Measurements from ENCODE around the gene THRSP. TPM values are rescaled to one million over a fixed set of nuclear protein-coding genes. Genes with fewer than 3 reads are reported as not detected.

THRSP gene
- total RNA-seq, 1 experiment from 2014 or later, result not detected

GRCh38 chr11:78039391-78039918 lies 24.2 kb upstream of the THRSP start:
- Histone ChIP-seq H3K9me2 (ENCODE audit: insufficient read depth) (no peaks in the 10 kb centered on the region), H3K9me3 (ENCODE audit: control insufficient read depth in 1 of 2, insufficient read depth in 1 of 2, low read depth in 1 of 2, low read length in 2 of 2) (no peaks in the 10 kb centered on the region), H3K4me2 (ENCODE audit: low read length) (peak overlapping the region; percentile 78), H3K79me2 (ENCODE audit: insufficient read depth, low read length) (no peaks in the 10 kb centered on the region), H3K9ac (ENCODE audit: low read length) (peak overlapping the region; percentile 54), H4K20me1 (ENCODE audit: insufficient read depth) (no peaks in the 10 kb centered on the region), H3K27me3 (ENCODE audit: insufficient read depth, low read length) (no peaks in the 10 kb centered on the region), H3K4me1 (ENCODE audit: control insufficient read depth in 1 of 2, insufficient read depth in 2 of 2, low read length in 2 of 2) (peaks cover 33 to 51% of the 10 kb centered on the region in 2 experiments), H2AFZ (ENCODE audit: low read depth, low read length, poor library complexity, severe bottlenecking) (peak overlapping the region; percentile 86), H3K36me3 (ENCODE audit: control insufficient read depth in 1 of 2, insufficient read depth in 2 of 2, low read length in 2 of 2) (no peaks in the 10 kb centered on the region), H3K4me3 (replicated peaks in 1 of 2; ENCODE audit: low read depth in 1 of 2, low read length in 2 of 2) (peak overlapping the region in 1 of 2 experiments; percentile 48; a peak in 2 of 4 replicates), H3K27ac (ENCODE audit: low read depth, low read length) (peak overlapping the region; percentile 85)
- ChIA-PET CTCF (no interaction called here), RAD21 (ENCODE audit: low non-redundant PET in 1 of 2, low total read pairs in 2 of 2, uncharacterized antibody in 2 of 2, unreplicated experiment in 2 of 2) (no interaction called here), POLR2A (interaction anchor here (0.6 to 2.6 kb wide), 3 partner anchors 9 to 1148 kb away, joined by 3 to 14 read pairs (median 13); partner anchors contain the start of gene INTS4)
- no TSS peak for BruUV-seq (replicated peaks)
- ATAC-seq, result no peak
- intact Hi-C loops (cut with micrococcal nuclease), result no loop called here
- TF ChIP-seq POLR2A (IDR thresholded peaks at IDR 0.05; ENCODE audit: borderline replicate concordance, extremely low read depth, insufficient read depth, insufficient read length), result no peak
- TF ChIP-seq TCF7L2 (IDR thresholded peaks at IDR 0.05; ENCODE audit: borderline replicate concordance, extremely low read depth, insufficient read depth, insufficient read length), result no peak
- TF ChIP-seq ZFX (IDR thresholded peaks at IDR 0.05), result no peak
- no peak for TF ChIP-seq EZH2phosphoT487 (IDR thresholded peaks at IDR 0.05; ENCODE audit: borderline replicate concordance)
- TF ChIP-seq EZH2 (IDR thresholded peaks at IDR 0.05), result no peak
- TF ChIP-seq POLR2AphosphoS5 (IDR thresholded peaks at IDR 0.05; ENCODE audit: low read depth, low read length), result no peak
- no peak for TF ChIP-seq SIN3A (IDR thresholded peaks at IDR 0.05; ENCODE audit: low read depth)
- TF ChIP-seq FOSL1 (IDR thresholded peaks at IDR 0.05; ENCODE audit: low read depth), result no peak
- no peak for TF ChIP-seq EGR1 (IDR thresholded peaks at IDR 0.05; ENCODE audit: low read depth)
- no peak for TF ChIP-seq ZNF274 (IDR thresholded peaks at IDR 0.05; ENCODE audit: low read depth, low read length)
- TF ChIP-seq, protein P1, sequence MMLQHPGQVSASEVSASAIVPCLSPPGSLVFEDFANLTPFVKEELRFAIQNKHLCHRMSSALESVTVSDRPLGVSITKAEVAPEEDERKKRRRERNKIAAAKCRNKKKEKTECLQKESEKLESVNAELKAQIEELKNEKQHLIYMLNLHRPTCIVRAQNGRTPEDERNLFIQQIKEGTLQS (IDR thresholded peaks at IDR 0.05), result no peak
- no peak for TF ChIP-seq RAD21 (IDR thresholded peaks at IDR 0.05; ENCODE audit: low read depth)
- TF ChIP-seq CTCF (IDR thresholded peaks at IDR 0.05 in 2 of 3, conservative IDR thresholded peaks at IDR 0.05 in 1 of 3; ENCODE audit: borderline replicate concordance in 1 of 3, insufficient read depth in 1 of 3, low read depth in 2 of 3, low read length in 2 of 3), result no peak
- TF ChIP-seq SP1 (IDR thresholded peaks at IDR 0.05; ENCODE audit: low read depth), result no peak
- no peak for TF ChIP-seq JUND (IDR thresholded peaks at IDR 0.05)
- TF ChIP-seq MAX (IDR thresholded peaks at IDR 0.05), result no peak
- TF ChIP-seq CBX3 (IDR thresholded peaks at IDR 0.05; ENCODE audit: low read depth), result no peak
- no peak for TF ChIP-seq ZBTB33 (IDR thresholded peaks at IDR 0.05; ENCODE audit: extremely low read depth, insufficient replicate concordance, low read length)
- no peak for TF ChIP-seq ELF1 (IDR thresholded peaks at IDR 0.05; ENCODE audit: borderline replicate concordance, low read depth)
- no peak for TF ChIP-seq SRF (IDR thresholded peaks at IDR 0.05; ENCODE audit: low read depth)
- no peak for DNase-seq (ENCODE audit: low read depth, low spot score)
